ENCODE measurements around the gene SDC3.
"Not testable (repeated sequence)": the region's sequence is repeated elsewhere in the genome, so short reads cannot be mapped to it uniquely, and the experiment has no call there.

Gene SDC3, protein sequence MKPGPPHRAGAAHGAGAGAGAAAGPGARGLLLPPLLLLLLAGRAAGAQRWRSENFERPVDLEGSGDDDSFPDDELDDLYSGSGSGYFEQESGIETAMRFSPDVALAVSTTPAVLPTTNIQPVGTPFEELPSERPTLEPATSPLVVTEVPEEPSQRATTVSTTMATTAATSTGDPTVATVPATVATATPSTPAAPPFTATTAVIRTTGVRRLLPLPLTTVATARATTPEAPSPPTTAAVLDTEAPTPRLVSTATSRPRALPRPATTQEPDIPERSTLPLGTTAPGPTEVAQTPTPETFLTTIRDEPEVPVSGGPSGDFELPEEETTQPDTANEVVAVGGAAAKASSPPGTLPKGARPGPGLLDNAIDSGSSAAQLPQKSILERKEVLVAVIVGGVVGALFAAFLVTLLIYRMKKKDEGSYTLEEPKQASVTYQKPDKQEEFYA

DNA sequence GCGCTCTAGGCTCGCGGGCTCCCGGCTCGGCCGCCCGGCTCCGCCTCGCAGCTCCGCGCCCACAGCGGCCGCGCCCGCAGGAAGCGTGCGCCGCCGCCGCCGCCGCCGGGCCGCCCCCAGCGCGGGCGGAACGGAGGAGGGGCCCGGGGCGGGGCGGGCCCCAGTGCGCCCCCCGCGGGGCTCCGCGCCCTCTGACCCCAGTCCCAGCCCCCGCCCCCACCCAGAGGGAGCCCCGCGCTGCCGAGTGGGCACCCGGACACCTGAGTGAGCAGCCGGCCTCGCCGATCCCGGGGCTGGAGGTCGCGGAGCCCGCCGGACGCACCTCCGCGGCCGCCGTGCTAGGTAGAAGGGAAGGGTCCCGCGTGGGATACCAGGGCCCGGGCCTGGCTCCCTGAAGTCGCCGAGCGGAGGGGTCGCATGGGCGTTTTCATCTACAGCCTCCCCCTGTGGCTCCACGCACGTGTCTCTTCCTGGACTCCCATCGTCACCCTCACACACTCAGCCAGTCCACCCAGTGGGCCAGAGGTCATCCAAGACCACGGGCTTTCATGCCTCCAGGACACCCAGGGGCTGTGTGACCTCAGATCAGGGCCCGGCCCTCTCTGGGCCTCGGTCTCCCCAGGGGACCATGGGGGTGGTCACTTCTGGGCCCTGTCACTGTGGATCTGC is at the start of gene SDC3:
SDC3 (minus strand) TSS at position 63 of the 669 bp plus-strand sequence. CDS start 172 bp downstream, outside the sequence.
- DNase-seq: no peak

DNA sequence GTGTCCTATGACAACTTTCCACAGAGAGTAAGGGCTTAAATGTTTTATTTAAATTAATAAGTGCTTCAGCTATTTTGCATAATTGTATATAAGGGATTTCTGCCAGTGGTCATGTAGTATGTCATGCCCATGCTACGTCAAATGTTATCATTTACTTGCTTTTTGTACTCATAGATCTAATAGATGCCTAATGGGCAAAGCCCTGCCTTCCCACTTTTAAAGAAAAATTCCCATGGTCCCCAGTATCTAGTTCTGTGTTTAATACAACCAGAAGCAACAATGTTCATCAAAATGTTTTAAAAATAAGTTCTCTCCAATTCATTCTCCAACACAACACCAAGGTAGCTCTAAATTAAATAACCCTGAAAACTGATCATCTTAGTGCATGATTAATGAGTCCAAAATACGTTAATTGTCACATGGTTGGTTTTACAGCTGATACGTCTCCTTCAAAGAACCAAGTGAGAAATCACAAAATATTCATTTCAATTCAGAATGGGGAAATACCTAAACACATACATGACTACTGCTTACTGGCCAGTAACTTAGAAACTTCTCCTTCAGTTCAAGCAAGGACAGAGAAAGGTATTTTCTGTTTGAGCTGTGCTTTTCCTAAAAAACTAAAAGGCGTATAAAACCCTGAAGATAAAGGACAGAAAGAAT is 49.1 kb upstream of the SDC3 start:
- no peak for DNase-seq

DNA sequence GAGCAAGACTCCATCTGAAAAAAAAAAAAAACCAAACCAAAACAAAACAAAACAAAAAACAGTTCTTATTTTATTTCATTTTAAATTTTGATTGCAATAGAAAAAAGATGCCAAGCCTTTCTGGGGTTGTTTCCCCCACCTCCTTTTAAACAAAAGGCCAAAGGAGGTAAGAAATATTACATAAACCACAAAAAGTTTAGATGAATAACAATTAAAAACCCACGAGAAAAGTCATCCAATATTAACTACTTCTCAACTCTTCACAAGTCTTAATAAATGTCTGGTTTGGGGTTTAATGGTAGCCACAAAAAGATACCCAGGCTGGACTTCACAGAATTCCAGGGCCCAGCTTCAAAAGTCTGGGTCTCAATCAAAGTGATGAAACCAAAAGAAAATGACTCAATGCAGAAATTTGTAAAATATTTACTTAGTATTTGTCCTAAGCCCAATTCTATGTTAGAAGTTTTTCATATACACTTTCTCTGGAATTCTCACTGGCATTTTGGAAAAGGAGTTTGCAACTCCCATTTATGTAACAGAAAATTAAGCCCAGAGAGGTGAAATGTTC is 47.0 kb upstream of the SDC3 start:
- DNase-seq: no peak

DNA sequence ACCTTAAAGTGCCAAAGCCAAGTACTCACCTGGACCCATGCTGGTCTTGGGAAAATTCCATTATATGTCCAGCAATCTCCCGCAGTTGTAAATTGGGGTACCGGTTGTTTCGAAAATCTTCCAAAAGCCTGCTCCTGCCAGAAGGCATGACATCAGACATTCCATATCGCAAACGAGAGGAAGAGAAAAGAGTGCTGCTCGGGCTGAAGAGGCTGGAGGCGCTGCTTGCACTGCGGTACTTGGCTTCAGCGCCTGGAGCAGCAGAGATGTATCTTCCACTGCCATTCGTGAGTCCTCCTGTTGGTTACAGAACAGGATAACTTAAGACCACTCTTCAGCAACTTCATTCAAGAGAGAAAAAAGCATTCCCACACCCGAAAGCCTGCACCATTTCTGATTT is 45.1 kb upstream of the SDC3 start:
- no peak for DNase-seq

DNA sequence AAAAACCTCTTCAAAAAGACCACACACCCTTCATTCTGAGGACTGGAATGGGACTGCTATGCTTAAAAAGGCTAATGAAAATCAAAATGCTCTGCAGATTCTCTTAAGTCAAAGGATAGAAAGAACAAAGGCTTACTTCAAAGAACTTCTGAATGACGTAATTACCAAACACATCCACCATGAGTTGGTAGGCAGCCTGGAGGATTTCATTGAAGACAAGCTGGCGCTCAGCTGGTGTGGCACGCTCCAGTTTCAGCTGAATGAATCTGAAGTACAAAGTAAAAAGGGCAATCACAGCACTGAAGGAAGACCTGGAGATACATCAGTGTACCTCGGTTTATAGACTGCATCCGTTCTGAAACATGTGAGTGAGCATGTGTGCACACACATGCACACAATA is 43.5 kb upstream of the SDC3 start:
- DNase-seq: no peak

DNA sequence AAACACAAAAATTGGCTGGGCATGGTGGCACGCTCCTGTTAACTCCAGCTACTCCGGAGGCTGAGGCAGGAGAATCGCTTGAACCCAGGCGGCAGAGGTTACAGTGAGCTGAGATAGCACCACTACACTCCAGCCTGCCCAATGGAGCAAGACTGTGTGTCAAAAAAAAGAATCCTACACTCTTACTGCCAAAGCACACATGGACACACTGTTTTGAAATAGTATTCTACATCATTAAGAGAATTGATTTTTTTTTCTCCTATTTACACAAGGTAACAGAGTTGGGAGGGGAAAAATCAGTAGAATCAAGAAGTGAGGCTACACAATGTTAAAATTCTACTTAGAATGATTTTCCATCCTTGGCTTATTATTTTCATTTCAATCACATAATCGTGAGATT is 42.1 kb upstream of the SDC3 start:
- DNase-seq: no peak

DNA sequence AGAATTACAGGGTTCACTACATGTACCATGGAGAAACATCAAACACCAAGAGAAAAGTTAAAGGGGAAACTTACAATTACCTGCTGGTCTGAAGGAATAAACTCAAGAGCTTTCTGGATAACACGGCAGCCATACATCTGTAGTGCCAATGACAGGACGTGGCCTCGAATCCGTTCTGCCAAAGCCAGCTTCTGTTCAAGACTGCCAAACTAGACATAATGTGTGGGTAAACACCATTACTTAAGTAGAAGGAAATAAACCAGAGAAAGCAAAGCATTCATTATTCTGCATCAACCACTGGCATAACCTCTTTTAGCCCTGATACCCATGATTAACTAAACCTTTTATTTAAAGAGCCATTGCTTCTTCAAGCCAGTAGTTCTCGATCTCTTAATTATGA is 41.5 kb upstream of the SDC3 start:
- DNase-seq: no peak

DNA sequence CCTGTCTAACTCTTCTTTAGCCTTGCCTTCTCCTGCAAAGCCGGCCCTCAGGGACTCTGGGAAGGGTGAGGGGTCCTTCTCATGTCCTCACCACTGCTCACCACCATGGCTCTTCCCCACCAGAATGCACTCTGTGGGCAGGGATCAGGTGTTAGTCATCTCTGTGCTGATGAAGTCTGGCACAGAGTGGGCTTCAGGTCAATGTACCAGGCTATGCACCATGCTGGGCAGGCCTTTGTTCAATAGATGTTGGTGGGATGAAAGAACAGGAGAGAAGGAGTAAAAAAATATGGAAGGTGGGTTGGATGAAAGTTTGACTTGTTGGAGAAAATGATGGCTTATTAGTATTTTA is 40.9 kb upstream of the SDC3 start:
- not testable (repeated sequence) for DNase-seq

DNA sequence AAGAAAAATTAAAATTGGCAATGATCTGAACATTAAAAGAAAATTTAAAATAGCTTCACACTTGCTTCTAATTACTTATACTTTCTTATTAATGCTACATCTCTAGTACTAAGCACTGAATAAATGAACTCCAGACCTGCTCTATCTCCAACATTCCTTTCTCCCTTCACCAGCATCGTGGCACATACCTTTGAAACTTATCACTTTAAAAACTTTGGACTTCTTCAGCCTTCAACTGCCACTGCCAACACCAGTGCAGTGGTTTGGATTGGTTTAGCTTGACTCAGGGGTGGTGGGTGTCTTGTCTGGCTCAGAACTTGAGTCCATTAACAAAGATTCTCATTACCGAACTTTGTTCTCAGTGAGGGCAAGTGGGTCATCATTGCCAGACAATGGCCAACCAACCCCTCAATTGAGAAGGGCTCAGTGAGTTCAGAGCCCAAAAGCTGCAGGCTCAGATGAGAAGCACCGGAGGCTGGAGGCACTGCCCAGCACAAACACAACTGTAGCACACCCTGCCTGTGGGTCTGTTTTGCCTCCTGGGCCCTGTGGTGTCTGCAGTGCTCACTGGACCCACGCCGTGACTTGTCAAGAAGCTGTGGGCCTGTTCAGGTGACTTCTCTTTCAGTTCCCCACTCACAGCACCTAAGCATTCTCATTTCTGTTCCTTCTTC is 40.4 kb upstream of the SDC3 start:
- not testable (repeated sequence) for DNase-seq

DNA sequence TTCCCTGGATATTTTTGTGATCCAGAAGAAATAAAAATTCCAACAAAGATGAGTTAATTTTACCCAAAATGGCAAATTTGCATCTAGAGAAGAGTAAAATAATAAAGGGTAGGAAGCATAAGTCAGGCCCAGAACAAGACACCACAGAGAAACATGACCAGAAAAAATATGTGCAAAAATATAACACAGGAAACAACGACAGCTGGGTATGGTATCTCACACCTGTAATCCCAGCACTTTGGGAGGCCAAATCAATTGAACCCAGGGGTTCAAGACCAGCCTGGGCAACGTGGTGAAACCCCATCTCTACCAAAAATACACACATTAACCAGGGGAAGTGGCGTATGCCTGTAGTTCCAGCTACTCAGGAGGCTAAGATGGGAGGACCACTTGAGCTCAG is 39.7 kb upstream of the SDC3 start:
- DNase-seq: no peak

DNA sequence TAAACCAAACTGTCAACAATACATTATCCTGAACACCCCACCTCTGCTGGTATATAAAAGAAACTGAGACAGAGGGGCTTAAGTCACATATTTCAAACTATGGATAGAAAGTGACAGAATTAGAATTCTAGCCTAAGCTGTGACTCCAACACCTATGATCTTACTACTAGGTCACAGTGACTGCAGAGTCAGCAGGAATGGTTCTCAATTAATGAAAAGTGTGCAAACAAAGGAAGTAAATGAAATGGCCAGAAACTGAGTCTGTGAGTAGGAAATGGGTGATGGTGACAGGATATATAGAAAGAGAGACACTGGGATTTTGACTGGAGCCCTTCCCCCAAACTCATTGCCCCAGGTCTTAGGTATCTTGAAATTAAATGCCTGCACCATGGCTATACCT is 38.7 kb upstream of the SDC3 start:
- DNase-seq: no peak

DNA sequence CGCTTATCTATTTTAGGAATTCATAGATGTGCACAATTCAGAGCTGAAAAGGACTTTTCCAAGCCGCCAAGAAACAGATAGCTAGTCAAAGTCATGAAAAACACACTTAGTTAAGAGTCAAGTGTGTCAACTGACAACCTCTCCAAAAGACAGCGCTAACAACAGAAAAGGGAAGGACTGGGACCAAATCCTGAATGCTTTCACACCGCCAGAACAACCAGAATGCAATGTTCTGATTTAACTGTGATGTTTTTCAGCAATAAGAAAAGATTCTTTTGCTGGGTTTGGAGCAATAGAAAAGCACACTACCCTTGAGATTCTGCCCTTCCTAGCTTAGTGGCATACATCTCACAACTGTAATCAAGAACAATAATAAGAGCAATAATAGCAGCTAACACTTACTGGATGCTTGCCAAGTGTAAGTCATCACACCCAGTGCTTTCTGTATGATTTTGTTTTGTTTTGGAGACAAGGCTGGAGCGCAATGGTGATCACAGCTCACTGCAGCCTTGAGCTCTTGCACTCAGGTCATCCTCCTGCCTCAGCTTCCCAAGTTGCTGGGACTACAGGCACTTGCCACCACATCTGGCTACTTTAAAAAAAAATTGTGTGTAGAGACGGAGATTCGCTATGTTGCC is 33.9 kb upstream of the SDC3 start:
- DNase-seq: no peak

DNA sequence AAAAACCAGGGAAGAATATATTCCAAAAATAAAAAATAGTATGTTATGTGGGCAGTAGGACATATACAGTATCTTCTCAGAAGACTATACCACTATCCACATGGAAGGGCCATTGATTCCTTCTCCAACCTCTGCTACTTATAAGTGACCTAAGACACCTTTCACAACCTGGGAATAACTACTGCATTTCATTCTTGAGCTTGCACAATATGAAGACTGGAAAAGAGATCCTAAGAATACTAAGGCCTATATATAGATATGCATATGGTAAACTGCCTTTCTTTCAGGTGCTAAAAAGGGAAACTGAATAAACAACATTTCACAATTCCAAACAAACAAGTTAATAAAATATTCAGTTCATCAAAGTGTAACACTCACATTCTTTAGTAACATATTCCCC is 32.0 kb upstream of the SDC3 start:
- no peak for DNase-seq

DNA sequence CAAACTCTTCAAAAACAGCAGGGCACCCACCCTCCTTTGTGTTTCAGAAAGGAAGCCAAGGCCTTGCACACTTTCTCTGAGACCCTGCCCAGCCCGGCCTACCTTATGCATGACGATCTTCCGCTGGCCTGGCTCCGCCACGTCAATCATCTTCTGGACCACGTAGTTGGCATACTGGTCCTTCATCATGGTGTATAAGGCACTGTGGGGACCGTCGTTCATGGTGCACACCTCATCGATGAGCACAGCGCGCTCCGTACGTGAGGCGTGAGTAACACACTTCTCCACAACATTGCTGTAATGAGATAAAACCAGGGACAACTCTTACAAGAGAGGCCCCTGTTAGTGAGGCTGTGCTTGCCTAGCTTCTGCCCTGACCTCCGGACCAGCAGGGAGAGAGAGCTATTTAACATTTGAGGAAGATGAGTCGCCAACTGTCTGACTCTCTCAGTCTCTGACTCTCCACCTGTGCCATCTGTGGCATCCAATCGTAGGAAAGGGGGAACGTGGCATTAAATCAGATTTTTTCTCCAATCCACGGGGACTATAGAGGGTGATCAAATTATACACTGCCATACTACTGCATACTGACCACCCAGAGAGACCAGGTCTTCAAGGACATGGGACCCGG is 28.1 kb upstream of the SDC3 start:
- no peak for DNase-seq

DNA sequence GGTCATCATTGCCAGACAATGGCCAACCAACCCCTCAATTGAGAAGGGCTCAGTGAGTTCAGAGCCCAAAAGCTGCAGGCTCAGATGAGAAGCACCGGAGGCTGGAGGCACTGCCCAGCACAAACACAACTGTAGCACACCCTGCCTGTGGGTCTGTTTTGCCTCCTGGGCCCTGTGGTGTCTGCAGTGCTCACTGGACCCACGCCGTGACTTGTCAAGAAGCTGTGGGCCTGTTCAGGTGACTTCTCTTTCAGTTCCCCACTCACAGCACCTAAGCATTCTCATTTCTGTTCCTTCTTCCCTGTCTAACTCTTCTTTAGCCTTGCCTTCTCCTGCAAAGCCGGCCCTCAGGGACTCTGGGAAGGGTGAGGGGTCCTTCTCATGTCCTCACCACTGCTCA is 27.2 kb upstream of the SDC3 start:
- DNase-seq: not testable (repeated sequence)

DNA sequence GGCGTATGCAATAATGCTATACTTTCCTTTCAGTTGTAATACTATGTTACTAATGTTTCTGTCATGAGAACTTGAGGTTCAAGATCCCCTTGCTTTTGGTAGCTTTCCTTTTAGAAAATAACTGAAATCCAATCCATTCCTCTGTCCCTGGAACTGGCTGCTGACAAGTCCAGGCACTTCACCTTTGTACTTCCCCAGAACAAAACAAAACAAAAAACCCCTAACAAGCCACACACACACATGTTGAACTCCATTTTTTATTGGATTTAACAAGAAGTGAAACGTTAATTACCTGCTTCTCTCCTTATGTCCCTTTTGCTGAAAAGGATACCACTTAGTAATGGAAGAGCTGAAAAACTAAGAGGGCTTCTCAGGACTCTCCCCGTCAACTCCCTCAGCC is 26.1 kb upstream of the SDC3 start:
- DNase-seq: no peak

DNA sequence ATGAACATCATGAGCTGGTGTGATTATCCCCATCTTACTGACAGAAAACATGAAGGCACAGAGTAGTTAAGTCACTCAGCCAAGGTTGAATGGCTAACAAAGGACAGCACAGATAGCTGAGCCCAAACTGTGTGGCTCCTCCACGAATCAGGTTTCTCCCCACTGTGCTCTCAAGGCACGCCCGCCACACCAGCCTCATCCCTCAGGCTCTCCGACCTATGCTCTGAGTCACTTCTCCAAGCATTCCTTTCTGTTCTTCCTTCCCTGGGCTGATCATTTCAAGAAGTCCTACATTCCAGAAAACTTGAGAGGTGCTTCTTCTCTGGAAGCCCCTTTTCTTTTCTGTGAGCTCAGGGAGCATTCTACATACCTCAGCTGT is 25.3 kb upstream of the SDC3 start:
- no peak for DNase-seq

DNA sequence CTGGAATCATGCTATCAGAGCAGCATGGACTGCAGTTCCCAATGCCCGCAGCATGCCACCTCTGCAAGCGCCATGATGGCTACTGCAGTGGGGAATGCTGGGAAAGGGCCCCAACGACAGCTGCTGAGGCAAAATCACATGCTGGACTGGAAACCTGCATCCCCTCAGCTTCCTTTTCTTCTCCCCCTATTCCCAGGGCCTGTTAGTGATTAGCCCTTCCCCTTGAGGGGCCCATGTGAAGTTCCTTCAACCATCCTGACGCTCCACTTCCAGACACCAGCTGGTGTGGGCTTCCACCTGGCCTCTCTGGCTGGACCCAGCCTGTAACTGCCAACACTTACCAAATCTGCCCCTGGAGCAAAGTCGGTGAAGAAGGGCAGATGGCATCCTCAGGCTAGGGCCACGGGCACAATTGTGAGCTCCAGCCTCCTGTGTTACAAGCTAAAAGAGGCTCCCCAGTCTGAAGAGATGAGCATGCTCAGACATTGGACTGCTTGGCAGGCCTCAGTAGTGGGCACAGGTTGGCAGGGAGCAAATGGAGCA is 22.1 kb upstream of the SDC3 start:
- DNase-seq: no peak

DNA sequence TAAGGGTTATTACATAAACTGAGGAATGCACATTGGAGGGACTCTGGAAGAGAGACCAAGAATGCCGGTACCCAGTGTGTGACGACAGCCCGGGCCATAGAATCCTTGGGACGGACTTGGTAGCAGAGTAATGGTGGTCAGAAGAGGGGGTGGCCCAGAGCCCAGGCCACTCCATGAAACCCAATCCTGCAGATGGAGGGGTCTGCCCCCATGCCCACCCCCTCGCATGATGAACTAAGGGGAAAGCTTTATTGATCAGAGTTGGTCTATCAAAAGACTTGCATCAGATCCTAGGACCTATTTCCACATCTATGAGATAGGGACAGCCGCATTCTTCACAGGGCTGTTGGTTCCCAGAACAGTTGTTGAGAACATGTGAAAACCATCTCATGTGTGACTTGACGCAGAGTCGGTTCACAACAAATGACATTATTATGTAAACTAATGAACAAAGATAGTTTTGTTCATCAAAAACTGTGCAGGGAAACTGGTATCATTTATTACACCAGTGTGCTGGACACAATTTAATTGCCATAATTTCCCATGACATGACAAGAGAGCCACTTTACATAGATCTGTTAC is 21.5 kb upstream of the SDC3 start:
- no peak for DNase-seq

DNA sequence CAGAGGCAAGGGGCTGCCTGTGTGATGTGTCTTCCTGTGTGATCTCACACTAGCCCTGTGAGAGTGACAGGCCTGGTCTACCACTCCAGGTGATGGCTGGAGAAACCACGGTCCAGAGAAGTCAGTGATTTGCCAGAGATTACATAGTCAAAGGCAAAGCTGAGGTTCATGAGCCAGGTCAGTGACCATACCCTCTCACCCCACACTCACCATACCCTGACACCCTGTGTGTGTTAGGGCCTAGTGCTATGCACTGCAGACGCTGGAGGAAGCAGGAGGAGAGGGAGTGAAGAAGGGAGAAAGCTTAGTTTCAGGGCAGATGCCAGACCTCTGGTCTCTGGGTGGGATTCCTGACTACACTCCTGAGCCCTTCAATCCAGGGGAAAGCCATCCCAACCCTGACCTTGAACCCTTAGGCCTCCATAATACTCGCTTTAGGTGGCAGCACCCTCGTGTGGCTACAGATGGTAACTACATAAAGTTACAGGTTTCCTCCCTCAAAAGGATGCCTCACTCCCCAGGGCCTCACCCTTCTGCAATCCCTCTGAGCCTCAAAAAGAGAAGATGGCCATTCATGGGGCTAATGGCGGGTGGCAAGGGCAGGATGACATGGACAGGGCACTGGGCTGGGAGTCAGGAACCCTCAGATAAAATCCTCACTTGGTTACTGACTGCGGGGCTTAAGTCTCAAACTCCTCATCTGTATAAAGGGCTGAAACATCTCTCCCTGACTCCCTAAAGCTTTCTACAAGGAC is 20.8 kb upstream of the SDC3 start:
- peak in 1 of 2 donors; percentile 35 for DNase-seq

DNA sequence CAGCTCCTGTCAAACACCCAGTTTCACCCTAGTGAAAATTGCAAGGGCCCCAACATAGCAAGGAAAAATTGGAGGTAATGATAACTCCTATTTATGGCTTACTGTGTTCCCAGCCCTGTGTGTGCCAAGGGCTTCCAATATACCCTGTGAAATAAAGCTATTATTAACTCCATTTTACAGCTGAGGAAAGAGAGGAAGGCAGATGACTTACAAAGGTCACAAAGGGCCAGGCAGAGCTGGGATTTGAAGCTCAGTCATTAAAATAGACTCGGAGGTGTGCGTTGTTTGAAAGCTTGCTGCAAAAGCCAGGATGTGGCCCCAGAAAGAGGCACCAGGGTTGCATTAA is 20.2 kb upstream of the SDC3 start:
- no peak for DNase-seq

All from bone marrow (tissue), 2 donors.